ENCODE measurements around the gene RFLNA.

The RFLNA gene, protein sequence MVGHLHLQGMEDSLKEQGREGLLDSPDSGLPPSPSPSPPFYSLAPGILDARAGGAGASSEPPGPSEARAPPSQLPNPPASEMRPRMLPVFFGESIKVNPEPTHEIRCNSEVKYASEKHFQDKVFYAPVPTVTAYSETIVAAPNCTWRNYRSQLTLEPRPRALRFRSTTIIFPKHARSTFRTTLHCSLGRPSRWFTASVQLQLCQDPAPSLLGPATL
- 0 reads per million in 3 donors for total RNA-seq

DNA sequence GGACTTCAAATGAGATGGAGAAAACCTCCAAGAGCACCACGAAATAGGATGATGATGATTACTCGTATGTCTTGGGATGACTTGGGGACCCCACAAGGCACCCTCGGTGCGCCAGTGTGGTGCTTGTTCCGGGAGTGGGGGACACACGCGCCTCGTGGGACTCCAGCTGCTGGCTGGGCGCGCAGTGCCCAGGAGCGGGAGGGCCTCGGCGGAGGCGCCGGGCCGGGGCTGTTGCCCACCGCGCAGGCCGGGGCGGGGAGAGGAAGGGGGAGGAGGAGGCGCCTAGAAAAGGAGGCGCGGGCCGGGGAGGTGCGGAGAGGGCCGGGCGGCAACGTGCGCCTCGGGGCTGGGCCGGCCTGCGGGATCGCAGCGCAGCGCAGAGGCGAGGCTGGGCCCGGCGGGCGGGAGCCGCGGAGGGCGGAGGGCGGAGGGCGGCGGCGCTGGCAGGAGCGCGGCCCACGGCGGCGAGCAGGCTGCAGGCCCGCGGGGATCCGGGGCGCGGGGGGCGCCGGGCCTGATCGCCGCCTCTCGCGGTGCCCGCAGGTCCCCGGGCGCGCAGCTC is at the start of gene RFLNA:
Gene RFLNA (plus strand): TSS at position 314 of the 562 bp plus-strand sequence. CDS start 337 bp downstream, outside the sequence.
- no peak for DNase-seq
- H3K27ac ChIP-seq (ENCODE audit: insufficient read depth, low read length, poor library complexity, severe bottlenecking): no peak within 1 kb of the TSS
- H3K36me3 ChIP-seq (ENCODE audit: control insufficient read depth, insufficient read depth, low read length): no peaks in the 10 kb centered on the region
- no peaks in the 10 kb centered on the region for H3K9me3 ChIP-seq (ENCODE audit: control insufficient read depth, low read length)
- no peak within 1 kb of the TSS for H3K4me3 ChIP-seq (ENCODE audit: insufficient read depth, low read depth, low read length, poor library complexity, severe bottlenecking)
- peaks cover 7% of the 10 kb centered on the region for H3K27me3 ChIP-seq (replicated peaks; ENCODE audit: control insufficient read depth, insufficient read depth, low read length, poor library complexity, severe bottlenecking)
- no peaks in the 10 kb centered on the region for H3K4me1 ChIP-seq (ENCODE audit: control insufficient read depth, insufficient read depth, low read length, poor library complexity, severe bottlenecking)

DNA sequence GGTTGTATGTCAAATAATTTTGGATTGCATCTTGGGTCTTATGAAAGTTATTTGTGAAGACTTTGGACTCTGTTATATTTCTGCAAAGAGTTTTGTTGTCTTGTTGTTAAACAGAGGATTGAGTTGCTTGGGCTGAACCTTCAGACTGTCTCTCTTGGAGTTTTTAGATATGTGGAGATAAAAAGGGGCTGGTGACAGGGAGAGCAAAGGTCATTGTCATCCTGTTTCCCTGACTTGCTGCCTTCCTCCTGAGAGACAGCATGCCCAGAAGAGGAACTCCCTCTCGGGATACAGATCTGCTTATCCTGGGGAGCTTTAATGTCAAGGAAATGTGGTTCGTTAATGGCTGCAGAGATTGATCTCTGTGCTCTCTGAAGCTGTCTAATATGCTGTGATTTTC is 47.6 kb upstream of the RFLNA start:
- H3K4me1 ChIP-seq (ENCODE audit: control insufficient read depth, insufficient read depth, low read length, poor library complexity, severe bottlenecking): no peaks in the 10 kb centered on the region
- H3K27ac ChIP-seq (ENCODE audit: insufficient read depth, low read length, poor library complexity, severe bottlenecking): no peak overlapping the region
- no peaks in the 10 kb centered on the region for H3K36me3 ChIP-seq (ENCODE audit: control insufficient read depth, insufficient read depth, low read length)
- no peak for DNase-seq
- no peaks in the 10 kb centered on the region for H3K27me3 ChIP-seq (replicated peaks; ENCODE audit: control insufficient read depth, insufficient read depth, low read length, poor library complexity, severe bottlenecking)
- no peak overlapping the region for H3K4me3 ChIP-seq (ENCODE audit: insufficient read depth, low read depth, low read length, poor library complexity, severe bottlenecking)
- H3K9me3 ChIP-seq (ENCODE audit: control insufficient read depth, low read length): no peaks in the 10 kb centered on the region

DNA sequence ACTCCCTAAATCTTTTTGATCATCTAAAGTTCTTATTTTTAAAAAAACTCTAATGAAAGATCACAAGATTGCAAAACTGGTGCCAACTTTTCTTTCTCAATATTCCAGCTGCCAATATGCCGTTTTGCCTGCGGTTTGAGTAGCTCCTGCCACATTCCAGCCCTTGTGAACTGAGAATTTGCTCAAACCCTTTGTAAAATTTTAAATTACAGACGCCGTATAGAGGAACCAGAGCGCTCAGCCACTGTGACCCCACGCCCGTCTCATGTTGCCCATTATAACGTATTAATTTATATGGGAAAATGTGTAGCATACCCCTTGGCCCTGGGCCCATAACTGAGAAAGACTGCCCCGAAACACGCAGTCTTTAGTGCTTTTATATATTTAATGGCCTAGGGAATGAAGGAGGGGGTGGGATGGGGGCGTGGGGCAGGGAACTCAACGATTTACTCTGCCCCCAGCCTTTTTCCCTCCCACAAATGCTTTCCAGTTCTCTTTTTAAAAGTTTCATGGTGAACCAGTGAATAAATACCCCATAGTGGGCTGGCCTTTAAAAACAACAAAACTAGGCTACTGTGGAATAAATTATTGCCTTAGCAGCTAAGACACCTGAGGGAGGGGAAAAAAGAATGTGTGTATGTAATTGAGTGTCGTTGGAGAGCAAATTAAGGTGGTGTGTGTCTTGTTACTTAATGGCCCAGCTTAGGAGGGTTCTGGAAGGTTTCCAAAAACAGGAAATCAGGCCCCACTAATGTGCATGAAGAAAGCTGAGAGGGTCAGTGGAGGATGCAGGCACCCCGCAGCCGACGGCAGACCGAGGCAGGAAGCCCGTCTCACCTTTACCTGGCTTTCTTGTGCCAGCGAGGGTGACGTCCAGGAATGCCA is 45.7 kb upstream of the RFLNA start:
- DNase-seq: no peak
- H3K27ac ChIP-seq (ENCODE audit: insufficient read depth, low read length, poor library complexity, severe bottlenecking): no peak overlapping the region
- no peaks in the 10 kb centered on the region for H3K27me3 ChIP-seq (replicated peaks; ENCODE audit: control insufficient read depth, insufficient read depth, low read length, poor library complexity, severe bottlenecking)
- H3K4me3 ChIP-seq (ENCODE audit: insufficient read depth, low read depth, low read length, poor library complexity, severe bottlenecking): no peak overlapping the region
- H3K36me3 ChIP-seq (ENCODE audit: control insufficient read depth, insufficient read depth, low read length): no peaks in the 10 kb centered on the region
- H3K4me1 ChIP-seq (ENCODE audit: control insufficient read depth, insufficient read depth, low read length, poor library complexity, severe bottlenecking): no peaks in the 10 kb centered on the region
- H3K9me3 ChIP-seq (ENCODE audit: control insufficient read depth, low read length): no peaks in the 10 kb centered on the region

DNA sequence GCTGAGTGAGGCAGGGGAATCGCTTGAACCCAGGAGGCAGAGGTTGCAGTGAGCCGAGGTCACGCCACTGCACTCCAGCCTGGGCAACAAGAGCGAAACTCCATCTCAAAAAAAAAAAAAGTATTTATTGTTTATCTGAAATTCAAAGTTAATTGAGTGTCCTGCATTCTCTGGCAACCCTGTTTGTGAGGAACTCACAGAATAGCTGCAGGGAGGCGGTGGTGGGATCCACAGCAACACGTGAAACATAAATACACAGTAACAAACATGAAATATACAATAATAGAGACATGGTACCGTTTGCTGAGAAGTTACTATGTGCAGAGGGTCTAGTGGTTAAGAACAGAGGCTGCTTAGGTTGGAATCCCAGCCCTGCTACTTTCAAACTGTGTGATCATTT is 43.7 kb upstream of the RFLNA start:
- no peaks in the 10 kb centered on the region for H3K27me3 ChIP-seq (replicated peaks; ENCODE audit: control insufficient read depth, insufficient read depth, low read length, poor library complexity, severe bottlenecking)
- H3K4me3 ChIP-seq (ENCODE audit: insufficient read depth, low read depth, low read length, poor library complexity, severe bottlenecking): no peak overlapping the region
- no peak overlapping the region for H3K27ac ChIP-seq (ENCODE audit: insufficient read depth, low read length, poor library complexity, severe bottlenecking)
- no peaks in the 10 kb centered on the region for H3K36me3 ChIP-seq (ENCODE audit: control insufficient read depth, insufficient read depth, low read length)
- no peak for DNase-seq
- no peaks in the 10 kb centered on the region for H3K4me1 ChIP-seq (ENCODE audit: control insufficient read depth, insufficient read depth, low read length, poor library complexity, severe bottlenecking)
- no peaks in the 10 kb centered on the region for H3K9me3 ChIP-seq (ENCODE audit: control insufficient read depth, low read length)

DNA sequence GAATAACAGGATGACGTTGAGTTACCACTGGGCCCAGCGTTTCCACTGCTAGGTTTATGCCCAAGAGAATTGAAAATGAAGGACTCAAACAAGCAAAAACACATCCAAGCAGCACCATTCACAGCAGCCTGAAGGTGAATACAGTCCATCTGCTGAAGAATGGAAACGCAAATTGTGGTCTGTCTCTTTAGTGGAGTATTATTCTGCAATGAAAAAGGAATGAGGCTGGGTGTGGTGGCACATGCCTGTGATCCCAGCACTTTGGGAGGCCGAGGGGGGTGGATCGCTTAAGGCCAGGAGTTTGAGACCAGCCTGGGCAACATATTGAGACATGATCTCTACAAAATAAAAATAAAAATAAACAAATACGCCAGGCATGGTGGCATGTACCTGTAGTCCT is 41.9 kb upstream of the RFLNA start:
- no peak for DNase-seq
- H3K4me3 ChIP-seq (ENCODE audit: insufficient read depth, low read depth, low read length, poor library complexity, severe bottlenecking): no peak overlapping the region
- no peaks in the 10 kb centered on the region for H3K9me3 ChIP-seq (ENCODE audit: control insufficient read depth, low read length)

DNA sequence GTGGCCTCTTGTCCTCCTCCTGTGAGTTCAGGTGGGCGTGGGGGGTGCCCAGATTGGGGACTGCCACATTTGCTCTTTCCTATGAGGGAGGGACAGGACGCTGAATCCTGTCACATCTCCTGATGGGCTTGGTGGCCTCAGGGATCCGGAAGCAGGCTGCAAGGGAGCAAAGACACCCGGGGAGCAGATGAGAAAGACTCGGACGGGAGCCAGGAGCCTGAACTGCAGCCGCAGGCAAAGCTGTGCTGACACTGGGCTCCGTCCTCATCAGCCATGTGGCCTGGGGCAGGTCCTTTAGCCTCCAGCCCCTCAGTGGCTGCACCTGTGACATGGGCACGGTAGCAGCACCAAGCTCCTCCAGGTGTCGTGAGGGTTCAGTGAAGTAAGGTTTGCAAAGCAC is 40.8 kb upstream of the RFLNA start:
- no peaks in the 10 kb centered on the region for H3K36me3 ChIP-seq (ENCODE audit: control insufficient read depth, insufficient read depth, low read length)
- H3K27ac ChIP-seq (ENCODE audit: insufficient read depth, low read length, poor library complexity, severe bottlenecking): no peak overlapping the region
- H3K27me3 ChIP-seq (replicated peaks; ENCODE audit: control insufficient read depth, insufficient read depth, low read length, poor library complexity, severe bottlenecking): no peaks in the 10 kb centered on the region
- no peaks in the 10 kb centered on the region for H3K4me1 ChIP-seq (ENCODE audit: control insufficient read depth, insufficient read depth, low read length, poor library complexity, severe bottlenecking)
- H3K4me3 ChIP-seq (ENCODE audit: insufficient read depth, low read depth, low read length, poor library complexity, severe bottlenecking): no peak overlapping the region
- no peaks in the 10 kb centered on the region for H3K9me3 ChIP-seq (ENCODE audit: control insufficient read depth, low read length)
- no peak for DNase-seq

More for the DNA sequence above, 41.9 kb upstream of the RFLNA start:
- no peaks in the 10 kb centered on the region for H3K27me3 ChIP-seq (replicated peaks; ENCODE audit: control insufficient read depth, insufficient read depth, low read length, poor library complexity, severe bottlenecking)
- no peak overlapping the region for H3K27ac ChIP-seq (ENCODE audit: insufficient read depth, low read length, poor library complexity, severe bottlenecking)
- H3K36me3 ChIP-seq (ENCODE audit: control insufficient read depth, insufficient read depth, low read length): no peaks in the 10 kb centered on the region
- H3K4me1 ChIP-seq (ENCODE audit: control insufficient read depth, insufficient read depth, low read length, poor library complexity, severe bottlenecking): no peaks in the 10 kb centered on the region

DNA sequence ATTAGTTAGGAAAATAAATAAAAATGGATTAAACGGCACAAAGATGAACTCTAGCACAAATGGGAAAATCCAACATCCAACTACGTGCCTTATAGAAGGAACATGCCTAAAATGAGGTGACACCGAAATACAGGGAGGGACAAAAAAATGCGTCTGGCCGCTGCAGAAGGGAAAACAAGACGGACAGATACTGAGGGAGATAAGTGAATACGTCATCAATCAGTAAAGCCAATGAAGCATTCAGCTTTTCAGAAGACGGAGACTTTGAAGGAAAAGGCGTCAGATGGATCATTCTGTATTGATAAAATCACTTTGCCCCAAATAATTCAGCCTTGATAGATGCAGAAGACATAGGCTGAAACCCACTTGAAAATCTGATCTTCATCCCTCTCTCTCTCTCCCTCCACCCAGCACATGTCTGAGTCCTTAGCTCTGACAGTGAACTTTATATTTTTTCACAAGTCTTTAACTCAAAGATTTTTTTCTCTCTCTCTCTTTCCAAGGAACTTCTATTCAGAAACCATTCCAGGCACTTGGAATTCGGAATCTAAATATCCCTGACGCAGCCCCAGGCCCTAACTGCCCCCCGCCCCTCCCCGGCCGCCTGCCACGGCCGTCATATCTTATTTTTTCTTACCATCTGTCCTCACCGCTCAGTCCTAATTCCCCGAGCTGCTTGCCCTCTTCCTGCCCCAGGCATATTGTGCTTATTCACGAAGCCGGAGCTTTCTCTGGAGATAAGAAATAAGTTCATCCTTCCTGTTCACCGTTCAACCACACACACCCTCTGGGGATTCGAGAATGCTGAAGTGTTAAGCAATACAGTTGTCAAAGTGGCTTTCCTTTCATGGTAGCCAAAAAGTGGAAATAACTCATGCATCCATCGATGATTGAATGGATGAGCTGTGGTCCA is 35.5 kb upstream of the RFLNA start:
- no peak for DNase-seq
- no peaks in the 10 kb centered on the region for H3K27me3 ChIP-seq (replicated peaks; ENCODE audit: control insufficient read depth, insufficient read depth, low read length, poor library complexity, severe bottlenecking)

DNA sequence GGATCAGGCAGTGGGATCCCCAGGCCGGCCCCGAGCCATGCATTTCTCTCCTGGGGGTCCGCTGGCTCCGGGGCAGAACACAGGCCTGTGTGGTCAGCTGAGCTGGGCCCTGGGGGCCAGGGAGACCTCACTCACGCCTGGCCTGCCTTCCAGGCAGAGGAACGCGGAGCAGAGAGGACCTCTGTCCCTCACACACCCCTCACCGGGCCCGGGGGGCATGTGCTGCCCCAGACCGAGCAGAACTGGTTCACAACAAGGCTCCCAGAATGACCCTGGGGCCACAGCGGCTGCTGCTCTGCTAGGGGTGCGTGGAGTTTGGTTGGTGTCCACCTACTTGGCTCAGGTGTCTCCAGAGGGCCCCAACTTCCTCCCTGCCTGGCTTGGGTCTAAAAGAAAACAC is 33.0 kb upstream of the RFLNA start:
- Histone ChIP-seq H3K4me3 (ENCODE audit: insufficient read depth, low read depth, low read length, poor library complexity, severe bottlenecking) (no peak overlapping the region), H3K27me3 (replicated peaks; ENCODE audit: control insufficient read depth, insufficient read depth, low read length, poor library complexity, severe bottlenecking) (no peaks in the 10 kb centered on the region), H3K4me1 (ENCODE audit: control insufficient read depth, insufficient read depth, low read length, poor library complexity, severe bottlenecking) (no peaks in the 10 kb centered on the region), H3K9me3 (ENCODE audit: control insufficient read depth, low read length) (no peaks in the 10 kb centered on the region), H3K27ac (ENCODE audit: insufficient read depth, low read length, poor library complexity, severe bottlenecking) (no peak overlapping the region), H3K36me3 (ENCODE audit: control insufficient read depth, insufficient read depth, low read length) (no peaks in the 10 kb centered on the region)
- DNase-seq: no peak

More for the DNA sequence above, 35.5 kb upstream of the RFLNA start:
- H3K36me3 ChIP-seq (ENCODE audit: control insufficient read depth, insufficient read depth, low read length): no peaks in the 10 kb centered on the region
- H3K27ac ChIP-seq (ENCODE audit: insufficient read depth, low read length, poor library complexity, severe bottlenecking): no peak overlapping the region
- no peak overlapping the region for H3K4me3 ChIP-seq (ENCODE audit: insufficient read depth, low read depth, low read length, poor library complexity, severe bottlenecking)
- no peaks in the 10 kb centered on the region for H3K4me1 ChIP-seq (ENCODE audit: control insufficient read depth, insufficient read depth, low read length, poor library complexity, severe bottlenecking)
- H3K9me3 ChIP-seq (ENCODE audit: control insufficient read depth, low read length): no peaks in the 10 kb centered on the region

DNA sequence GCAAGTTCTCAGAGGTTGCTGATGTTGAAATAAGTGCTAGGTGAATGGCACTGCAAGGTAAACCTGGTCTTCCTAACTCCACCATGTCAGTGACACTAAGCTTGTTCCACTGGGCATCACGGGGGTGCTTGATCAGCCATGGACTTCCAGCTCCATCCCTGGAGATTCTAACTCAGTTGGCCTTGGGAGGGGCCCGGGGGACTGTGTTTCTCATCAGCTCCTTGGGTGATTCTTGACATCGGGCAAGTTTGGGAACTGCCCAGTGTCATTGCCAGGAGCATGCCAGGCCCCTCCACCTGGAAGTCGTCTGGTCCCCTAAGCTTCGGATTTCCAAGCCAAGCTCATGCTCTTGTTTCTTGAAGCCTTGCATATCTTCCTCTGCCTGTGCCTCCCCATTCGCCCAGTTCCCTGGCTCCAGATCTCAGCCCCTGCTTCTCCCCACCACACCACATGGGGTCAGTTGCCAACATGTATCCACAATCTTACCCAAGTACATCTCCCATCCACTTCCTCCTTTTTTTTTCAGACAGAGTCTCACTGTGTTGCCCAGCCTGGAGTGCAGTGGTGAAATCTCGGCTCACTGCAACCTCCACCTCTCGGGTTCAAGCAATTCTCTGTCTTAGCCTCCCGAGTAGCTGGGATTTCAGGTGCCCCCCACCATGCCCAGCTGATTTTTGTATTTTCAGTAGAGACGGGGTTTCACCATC is 30.7 kb upstream of the RFLNA start:
- no peaks in the 10 kb centered on the region for H3K36me3 ChIP-seq (ENCODE audit: control insufficient read depth, insufficient read depth, low read length)
- H3K4me1 ChIP-seq (ENCODE audit: control insufficient read depth, insufficient read depth, low read length, poor library complexity, severe bottlenecking): no peaks in the 10 kb centered on the region
- no peaks in the 10 kb centered on the region for H3K27me3 ChIP-seq (replicated peaks; ENCODE audit: control insufficient read depth, insufficient read depth, low read length, poor library complexity, severe bottlenecking)
- no peaks in the 10 kb centered on the region for H3K9me3 ChIP-seq (ENCODE audit: control insufficient read depth, low read length)
- no peak overlapping the region for H3K27ac ChIP-seq (ENCODE audit: insufficient read depth, low read length, poor library complexity, severe bottlenecking)
- no peak for DNase-seq
- no peak overlapping the region for H3K4me3 ChIP-seq (ENCODE audit: insufficient read depth, low read depth, low read length, poor library complexity, severe bottlenecking)

Data from effector memory CD4-positive, alpha-beta T cell (primary cell).